ENCODE data around the gene ZBTB44. TPM values are rescaled to one million over a fixed set of nuclear protein-coding genes. Genes with fewer than 3 reads are reported as not detected.
"Not testable (repeated sequence)": the region's sequence is repeated elsewhere in the genome, so short reads cannot be mapped to it uniquely, and the experiment has no call there.

The ZBTB44 gene
- total RNA-seq, 1 experiment from 2014 or later: 18.5 TPM

DNA sequence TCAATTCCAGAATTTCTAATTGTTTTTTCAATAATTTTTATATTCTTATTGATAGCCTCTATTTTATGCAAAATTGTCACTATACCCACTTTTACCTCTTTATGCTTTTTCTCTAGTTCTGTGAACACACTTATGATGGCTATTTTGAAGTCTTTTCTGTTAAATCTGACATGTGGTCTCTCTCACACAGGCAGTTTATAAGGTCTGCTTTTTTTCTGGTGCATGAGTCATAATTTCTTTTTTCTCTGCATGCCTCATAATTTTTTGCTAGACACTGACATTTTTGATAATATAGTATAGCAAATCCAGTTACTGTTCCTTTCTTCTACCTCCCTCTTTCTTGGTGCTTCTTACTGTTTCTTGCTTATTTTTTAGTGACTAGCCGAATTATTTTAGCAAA is 36.0 kb downstream of the ZBTB44 start:
- DNase-seq: no peak
- H3K27me3 ChIP-seq: no peaks in the 10 kb centered on the region
- H3K9me3 ChIP-seq: peaks cover 7% of the 10 kb centered on the region; the same call in 1 of the 2 replicates
- no peak overlapping the region for H3K4me3 ChIP-seq
- peaks cover 6% of the 10 kb centered on the region; the same call in 1 of the 2 replicates for H3K36me3 ChIP-seq

GRCh38 chr11:130278151-130278550 is 36.6 kb downstream of the ZBTB44 start:
- Histone ChIP-seq H3K36me3 (peaks cover 6% of the 10 kb centered on the region; the same call in 1 of the 2 replicates), H3K27me3 (no peaks in the 10 kb centered on the region), H3K4me3 (no peak overlapping the region), H3K9me3 (peaks cover 7% of the 10 kb centered on the region; the same call in 1 of the 2 replicates)
- no peak for DNase-seq

GRCh38 chr11:130272336-130272735 is 42.4 kb downstream of the ZBTB44 start:
- no peak for DNase-seq
- Histone ChIP-seq H3K4me3 (no peak overlapping the region), H3K36me3 (no peaks in the 10 kb centered on the region; the same call in 1 of the 2 replicates), H3K27me3 (no peaks in the 10 kb centered on the region), H3K9me3 (no peaks in the 10 kb centered on the region)

DNA sequence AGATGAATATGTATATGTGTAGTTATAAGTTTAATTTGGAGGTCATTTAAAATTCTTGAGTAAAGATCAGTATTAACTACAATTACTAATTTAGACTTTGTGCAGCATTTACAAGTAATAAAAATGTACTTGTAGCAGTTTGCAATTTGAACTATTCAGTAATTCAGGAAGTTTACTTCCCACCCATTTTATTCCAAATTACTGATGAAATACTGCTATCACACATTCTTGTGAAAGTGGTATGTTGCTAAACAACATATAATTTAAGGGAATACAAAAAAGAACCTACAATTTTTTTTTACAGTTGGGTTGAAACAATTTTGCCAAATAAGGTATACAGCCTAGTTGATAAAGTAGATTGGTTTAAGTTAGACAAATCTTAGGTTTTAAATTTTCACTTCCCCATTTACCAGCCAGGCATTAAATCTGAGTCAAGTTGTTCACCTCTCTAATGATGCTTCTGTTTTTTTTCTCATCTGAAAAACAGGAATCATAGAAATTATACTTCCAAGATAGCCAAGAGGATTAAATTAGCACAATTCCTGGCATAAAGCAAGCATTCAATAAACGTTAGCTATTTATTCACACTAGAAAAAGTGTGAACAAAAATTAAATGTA is 45.3 kb downstream of the ZBTB44 start:
- Histone ChIP-seq H3K9me3 (no peaks in the 10 kb centered on the region), H3K36me3 (no peaks in the 10 kb centered on the region; the same call in 1 of the 2 replicates), H3K27me3 (no peaks in the 10 kb centered on the region), H3K4me3 (no peak overlapping the region)
- DNase-seq: no peak

GRCh38 chr11:130263351-130263750 is 51.4 kb downstream of the ZBTB44 start:
- DNase-seq: no peak
- H3K27me3 ChIP-seq: no peaks in the 10 kb centered on the region
- H3K36me3 ChIP-seq: peaks cover 5% of the 10 kb centered on the region
- H3K9me3 ChIP-seq: no peaks in the 10 kb centered on the region
- H3K4me3 ChIP-seq: no peak overlapping the region

- H3K4me3 ChIP-seq: no peak overlapping the region
- no peaks in the 10 kb centered on the region for H3K27me3 ChIP-seq
- DNase-seq: no peak
- no peaks in the 10 kb centered on the region for H3K9me3 ChIP-seq
- H3K36me3 ChIP-seq: peaks cover 5% of the 10 kb centered on the region; the same call in 1 of the 2 replicates
These were observed 52.3 kb downstream of the ZBTB44 start for GRCh38 chr11:130262424-130262823.

DNA sequence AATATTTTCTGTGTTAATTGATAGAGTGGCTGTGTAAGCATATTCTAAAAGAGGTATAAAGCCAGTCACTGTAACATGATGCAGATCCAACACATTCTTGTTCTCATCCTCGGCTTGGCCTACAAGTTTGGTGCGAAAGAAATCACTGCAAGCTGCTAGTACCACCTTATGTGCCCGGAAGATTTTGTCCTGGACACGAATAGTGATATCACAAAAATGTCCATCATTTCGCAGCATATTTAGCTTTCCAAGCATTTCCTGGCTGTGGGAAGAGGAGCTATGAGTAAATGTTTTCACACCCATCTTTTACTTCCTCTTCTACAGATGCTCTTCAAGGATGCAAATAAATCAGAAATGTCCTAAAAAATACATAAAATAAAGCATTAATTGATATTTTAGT is 53.1 kb downstream of the ZBTB44 start:
- DNase-seq: no peak
- Histone ChIP-seq H3K9me3 (no peaks in the 10 kb centered on the region), H3K36me3 (peaks cover 5% of the 10 kb centered on the region; the same call in 1 of the 2 replicates), H3K27me3 (no peaks in the 10 kb centered on the region), H3K4me3 (no peak overlapping the region)

DNA sequence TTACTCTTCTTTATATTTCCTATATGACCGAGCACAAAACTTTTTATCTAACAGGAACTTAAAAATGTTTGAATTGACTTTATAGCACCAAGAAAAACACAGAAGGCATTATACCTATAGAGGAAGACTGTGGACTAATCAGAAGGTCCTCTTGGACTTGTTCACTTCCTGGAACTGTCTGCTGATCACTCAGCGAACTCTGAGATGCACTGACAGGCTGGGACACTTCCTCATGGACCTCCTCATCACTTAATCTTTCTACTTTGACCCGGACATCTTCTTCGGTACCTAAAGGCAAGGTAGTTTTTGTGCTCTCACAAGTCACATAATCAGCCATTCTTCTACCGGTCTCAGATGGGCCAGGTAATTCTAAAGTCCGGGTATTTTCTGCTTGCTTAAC is 54.0 kb downstream of the ZBTB44 start:
- Histone ChIP-seq H3K9me3 (no peaks in the 10 kb centered on the region), H3K27me3 (no peaks in the 10 kb centered on the region), H3K4me3 (no peak overlapping the region), H3K36me3 (peaks cover 5% of the 10 kb centered on the region; the same call in 1 of the 2 replicates)
- no peak for DNase-seq

- no peaks in the 10 kb centered on the region for H3K27me3 ChIP-seq
- peaks cover 5% of the 10 kb centered on the region; the same call in 1 of the 2 replicates for H3K36me3 ChIP-seq
- no peaks in the 10 kb centered on the region for H3K9me3 ChIP-seq
- H3K4me3 ChIP-seq: no peak overlapping the region
- no peak for DNase-seq
These were observed 54.6 kb downstream of the ZBTB44 start for GRCh38 chr11:130260080-130260627.

DNA sequence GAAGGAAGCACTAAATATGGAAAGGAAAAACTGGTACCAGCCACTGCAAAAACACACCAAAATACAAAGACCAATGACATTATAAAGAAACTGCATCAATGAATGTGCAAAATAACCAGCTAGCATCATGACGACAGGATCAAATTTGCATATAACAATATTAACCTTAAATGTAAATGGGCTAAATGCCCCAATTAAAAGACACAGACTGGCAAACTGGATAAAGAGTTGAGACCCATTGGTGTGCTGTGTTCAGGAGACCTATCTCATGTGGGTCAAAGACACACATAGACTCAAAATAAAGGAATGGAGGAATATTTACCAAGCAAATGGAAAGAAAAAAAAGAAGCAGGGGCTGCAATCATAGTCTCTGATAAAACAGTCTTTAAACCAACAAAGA is 63.0 kb downstream of the ZBTB44 start:
- H3K9me3 ChIP-seq, H3K4me3 ChIP-seq, DNase-seq, H3K36me3 ChIP-seq, H3K27me3 ChIP-seq: not testable (repeated sequence)

- H3K9me3 ChIP-seq, DNase-seq, H3K36me3 ChIP-seq, H3K4me3 ChIP-seq, H3K27me3 ChIP-seq: not testable (repeated sequence)
These were observed 64.8 kb downstream of the ZBTB44 start for GRCh38 chr11:130249929-130250328.

DNA sequence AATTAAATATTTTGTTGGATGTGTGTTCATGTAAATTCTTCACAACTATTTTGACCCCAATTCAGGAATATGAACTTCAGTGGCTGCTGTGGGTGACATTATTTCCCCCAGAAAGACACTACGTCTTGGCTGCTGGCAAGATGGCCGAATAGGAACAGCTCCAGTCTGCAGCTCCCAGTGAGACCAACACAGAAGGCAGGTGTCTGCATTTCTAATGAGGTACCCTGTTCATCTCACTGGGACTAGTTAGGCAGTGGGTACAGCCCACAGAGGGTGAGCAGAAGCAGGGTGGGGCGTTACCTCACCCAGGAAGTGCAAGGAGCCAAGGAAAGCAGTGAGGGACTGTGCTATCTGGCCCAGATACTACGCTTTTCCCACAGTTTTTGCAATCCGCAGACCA is 65.3 kb downstream of the ZBTB44 start:
- Histone ChIP-seq H3K9me3 (peaks cover 5% of the 10 kb centered on the region), H3K4me3 (no peak overlapping the region), H3K27me3 (no peaks in the 10 kb centered on the region), H3K36me3 (no peaks in the 10 kb centered on the region; the same call in none of the 2 replicates)
- no peak for DNase-seq

DNA sequence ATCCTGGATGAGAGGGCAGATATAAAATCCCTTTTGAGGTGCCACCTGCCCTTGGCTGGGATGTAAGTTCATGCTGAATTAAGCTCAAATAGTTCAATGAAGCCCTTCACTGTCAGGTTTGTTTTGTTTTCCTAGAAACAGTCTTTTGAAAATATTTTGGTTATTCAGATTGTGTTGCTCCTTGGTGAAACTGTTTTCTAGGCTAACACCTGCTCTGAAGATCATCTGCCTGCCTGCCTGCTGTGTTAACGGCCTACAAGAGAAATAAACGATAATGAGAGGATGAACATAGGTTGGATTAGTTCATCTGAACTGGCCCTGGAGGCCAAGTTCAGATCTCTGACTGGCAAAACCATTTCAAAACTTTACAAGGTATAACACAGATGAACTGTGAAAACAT is 67.4 kb downstream of the ZBTB44 start:
- Histone ChIP-seq H3K9me3 (peaks cover 4% of the 10 kb centered on the region), H3K4me3 (no peak overlapping the region), H3K36me3 (no peaks in the 10 kb centered on the region; the same call in none of the 2 replicates), H3K27me3 (no peaks in the 10 kb centered on the region)
- DNase-seq: no peak

- Histone ChIP-seq H3K27me3 (no peaks in the 10 kb centered on the region), H3K4me3 (no peak overlapping the region), H3K9me3 (no peaks in the 10 kb centered on the region; the same call in none of the 2 replicates), H3K36me3 (no peaks in the 10 kb centered on the region; the same call in none of the 2 replicates)
- no peak for DNase-seq
These were observed 68.0 kb downstream of the ZBTB44 start for GRCh38 chr11:130246738-130247137.

- Histone ChIP-seq H3K36me3 (no peaks in the 10 kb centered on the region; the same call in 1 of the 2 replicates), H3K4me3 (no peak overlapping the region), H3K9me3 (no peaks in the 10 kb centered on the region; the same call in 1 of the 2 replicates), H3K27me3 (no peaks in the 10 kb centered on the region)
- no peak for DNase-seq
These were observed 68.4 kb downstream of the ZBTB44 start for GRCh38 chr11:130246270-130246669.

GRCh38 chr11:130245375-130245774 is 69.3 kb downstream of the ZBTB44 start:
- H3K27me3 ChIP-seq, H3K9me3 ChIP-seq, DNase-seq, H3K36me3 ChIP-seq, H3K4me3 ChIP-seq: not testable (repeated sequence)

DNA sequence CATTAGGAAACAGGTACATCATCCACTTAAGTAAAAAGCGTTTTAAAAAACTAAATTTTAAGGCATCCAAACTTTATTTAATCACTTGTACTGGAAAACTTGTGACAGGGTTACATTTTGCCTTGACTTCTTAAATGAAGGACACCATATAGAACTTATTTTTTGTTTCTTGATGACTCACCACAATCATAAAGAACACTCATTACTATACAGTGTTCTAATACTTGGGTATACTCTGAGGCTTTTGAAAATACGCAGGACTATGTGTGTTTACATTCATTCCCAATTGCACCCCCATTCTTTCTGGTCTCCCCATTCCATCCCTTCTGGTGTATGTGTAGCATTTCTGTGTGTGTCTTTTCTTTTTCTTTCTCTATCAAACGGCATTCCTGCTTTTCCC is 69.9 kb downstream of the ZBTB44 start:
- Histone ChIP-seq H3K36me3 (no peaks in the 10 kb centered on the region; the same call in 1 of the 2 replicates), H3K27me3 (no peaks in the 10 kb centered on the region), H3K4me3 (no peak overlapping the region), H3K9me3 (no peaks in the 10 kb centered on the region)
- no peak for DNase-seq

GRCh38 chr11:130243816-130244215 is 70.9 kb downstream of the ZBTB44 start:
- Histone ChIP-seq H3K4me3 (no peak overlapping the region), H3K27me3 (no peaks in the 10 kb centered on the region), H3K36me3 (no peaks in the 10 kb centered on the region; the same call in 1 of the 2 replicates), H3K9me3 (no peaks in the 10 kb centered on the region)
- DNase-seq: no peak

All from MG63 (cell line).